Measurements from ENCODE around the gene ACHE. TPM values are rescaled to one million over a fixed set of nuclear protein-coding genes. Genes with fewer than 3 reads are reported as not detected.
"Not testable (repeated sequence)": the region's sequence is repeated elsewhere in the genome, so short reads cannot be mapped to it uniquely, and the experiment has no call there.

Gene ACHE
- polyA plus RNA-seq, 1 donor, result 7.4 TPM

- H3K4me1 ChIP-seq (ENCODE audit: control insufficient read depth, insufficient read depth, low read length); H3K9me3 ChIP-seq (ENCODE audit: control insufficient read depth, low read depth, low read length); DNase-seq; H3K27me3 ChIP-seq (ENCODE audit: control insufficient read depth, insufficient read depth, low read length); H3K27ac ChIP-seq (ENCODE audit: low read length); H3K4me3 ChIP-seq (ENCODE audit: low read length); H3K36me3 ChIP-seq (ENCODE audit: control insufficient read depth, insufficient read depth, low read length): not testable (repeated sequence)
- no CpG with 5 or more reads among the region's 9 CpGs for WGBS (ENCODE audit: insufficient coverage, low lambda C conversion rate)
Measured at GRCh38 chr7:100919779-100920437, 24.2 kb upstream of the ACHE start.

- not testable (repeated sequence) for H3K36me3 ChIP-seq (ENCODE audit: control insufficient read depth, insufficient read depth, low read length); H3K9me3 ChIP-seq (ENCODE audit: control insufficient read depth, low read depth, low read length); H3K4me3 ChIP-seq (ENCODE audit: low read length); H3K27ac ChIP-seq (ENCODE audit: low read length); DNase-seq; H3K4me1 ChIP-seq (ENCODE audit: control insufficient read depth, insufficient read depth, low read length); H3K27me3 ChIP-seq (ENCODE audit: control insufficient read depth, insufficient read depth, low read length)
- WGBS (ENCODE audit: insufficient coverage, low lambda C conversion rate), result no CpG with 5 or more reads among the region's 5 CpGs
Measured at GRCh38 chr7:100919335-100919734, 23.6 kb upstream of the ACHE start.

GRCh38 chr7:100914879-100915447 is 19.3 kb upstream of the ACHE start:
- no peaks in the 10 kb centered on the region for H3K36me3 ChIP-seq (ENCODE audit: control insufficient read depth, insufficient read depth, low read length)
- H3K27ac ChIP-seq (ENCODE audit: low read length), result no peak overlapping the region
- no peak for DNase-seq
- no peaks in the 10 kb centered on the region for H3K27me3 ChIP-seq (ENCODE audit: control insufficient read depth, insufficient read depth, low read length)
- no peak overlapping the region for H3K4me3 ChIP-seq (ENCODE audit: low read length)
- no CpG with 5 or more reads among the region's 8 CpGs for WGBS (ENCODE audit: insufficient coverage, low lambda C conversion rate)
- H3K9me3 ChIP-seq (ENCODE audit: control insufficient read depth, low read depth, low read length), result no peaks in the 10 kb centered on the region
- H3K4me1 ChIP-seq (ENCODE audit: control insufficient read depth, insufficient read depth, low read length), result peaks cover 27% of the 10 kb centered on the region

- H3K4me1 ChIP-seq (ENCODE audit: control insufficient read depth, insufficient read depth, low read length), result peaks cover 27% of the 10 kb centered on the region
- WGBS (ENCODE audit: insufficient coverage, low lambda C conversion rate), result no CpG with 5 or more reads among the region's 15 CpGs
- H3K9me3 ChIP-seq (ENCODE audit: control insufficient read depth, low read depth, low read length), result no peaks in the 10 kb centered on the region
- H3K4me3 ChIP-seq (ENCODE audit: low read length), result no peak overlapping the region
- H3K36me3 ChIP-seq (ENCODE audit: control insufficient read depth, insufficient read depth, low read length), result no peaks in the 10 kb centered on the region
- peak overlapping the region; percentile 2 for H3K27ac ChIP-seq (ENCODE audit: low read length)
- DNase-seq, result peak; percentile 41 to 72
- H3K27me3 ChIP-seq (ENCODE audit: control insufficient read depth, insufficient read depth, low read length), result no peaks in the 10 kb centered on the region
Measured at GRCh38 chr7:100914208-100914878, 18.7 kb upstream of the ACHE start.

- H3K36me3 ChIP-seq (ENCODE audit: control insufficient read depth, insufficient read depth, low read length), result no peaks in the 10 kb centered on the region
- no peak for DNase-seq
- no peaks in the 10 kb centered on the region for H3K27me3 ChIP-seq (ENCODE audit: control insufficient read depth, insufficient read depth, low read length)
- no peak overlapping the region for H3K4me3 ChIP-seq (ENCODE audit: low read length)
- WGBS (ENCODE audit: insufficient coverage, low lambda C conversion rate), result no CpG with 5 or more reads among the region's 3 CpGs
- peak overlapping the region; percentile 99 for H3K27ac ChIP-seq (ENCODE audit: low read length)
- peaks cover 24% of the 10 kb centered on the region for H3K4me1 ChIP-seq (ENCODE audit: control insufficient read depth, insufficient read depth, low read length)
- no peaks in the 10 kb centered on the region for H3K9me3 ChIP-seq (ENCODE audit: control insufficient read depth, low read depth, low read length)
Measured at GRCh38 chr7:100911484-100911883, 15.8 kb upstream of the ACHE start.

- H3K27ac ChIP-seq (ENCODE audit: low read length), result peak overlapping the region; percentile 99
- not testable (repeated sequence) for H3K4me3 ChIP-seq (ENCODE audit: low read length)
Measured at GRCh38 chr7:100910443-100910842, 14.8 kb upstream of the ACHE start.

GRCh38 chr7:100908512-100908911 is 12.8 kb upstream of the ACHE start:
- H3K4me3 ChIP-seq (ENCODE audit: low read length), result no peak overlapping the region
- peaks cover 12% of the 10 kb centered on the region for H3K4me1 ChIP-seq (ENCODE audit: control insufficient read depth, insufficient read depth, low read length)
- DNase-seq, result no peak
- no peaks in the 10 kb centered on the region for H3K27me3 ChIP-seq (ENCODE audit: control insufficient read depth, insufficient read depth, low read length)
- no peaks in the 10 kb centered on the region for H3K9me3 ChIP-seq (ENCODE audit: control insufficient read depth, low read depth, low read length)
- H3K27ac ChIP-seq (ENCODE audit: low read length), result no peak overlapping the region
- no peaks in the 10 kb centered on the region for H3K36me3 ChIP-seq (ENCODE audit: control insufficient read depth, insufficient read depth, low read length)
- WGBS (ENCODE audit: insufficient coverage, low lambda C conversion rate), result no CpG with 5 or more reads among the region's 5 CpGs

More at GRCh38 chr7:100910443-100910842, 14.8 kb upstream of the ACHE start:
- H3K4me1 ChIP-seq (ENCODE audit: control insufficient read depth, insufficient read depth, low read length), result peaks cover 24% of the 10 kb centered on the region
- H3K9me3 ChIP-seq (ENCODE audit: control insufficient read depth, low read depth, low read length); H3K27me3 ChIP-seq (ENCODE audit: control insufficient read depth, insufficient read depth, low read length); H3K36me3 ChIP-seq (ENCODE audit: control insufficient read depth, insufficient read depth, low read length): not testable (repeated sequence)
- WGBS (ENCODE audit: insufficient coverage, low lambda C conversion rate), result no CpG with 5 or more reads among the region's 7 CpGs
- DNase-seq, result peak; percentile 58 to 67

GRCh38 chr7:100902638-100903037 is 7.0 kb upstream of the ACHE start:
- no peaks in the 10 kb centered on the region for H3K27me3 ChIP-seq (ENCODE audit: control insufficient read depth, insufficient read depth, low read length)
- WGBS (ENCODE audit: insufficient coverage, low lambda C conversion rate), result no CpG with 5 or more reads among the region's 7 CpGs

GRCh38 chr7:100901921-100902332 is 6.2 kb upstream of the ACHE start:
- no peaks in the 10 kb centered on the region for H3K9me3 ChIP-seq (ENCODE audit: control insufficient read depth, low read depth, low read length)
- peak; percentile 95 to 98 for DNase-seq
- H3K4me1 ChIP-seq (ENCODE audit: control insufficient read depth, insufficient read depth, low read length), result peaks cover 25% of the 10 kb centered on the region
- H3K4me3 ChIP-seq (ENCODE audit: low read length), result no peak overlapping the region
- WGBS (ENCODE audit: insufficient coverage, low lambda C conversion rate), result no CpG with 5 or more reads among the region's 5 CpGs
- H3K36me3 ChIP-seq (ENCODE audit: control insufficient read depth, insufficient read depth, low read length), result no peaks in the 10 kb centered on the region
- peak overlapping the region; percentile 88 for H3K27ac ChIP-seq (ENCODE audit: low read length)
- H3K27me3 ChIP-seq (ENCODE audit: control insufficient read depth, insufficient read depth, low read length), result peaks cover 4% of the 10 kb centered on the region

More at GRCh38 chr7:100902638-100903037, 7.0 kb upstream of the ACHE start:
- H3K4me1 ChIP-seq (ENCODE audit: control insufficient read depth, insufficient read depth, low read length), result peaks cover 19% of the 10 kb centered on the region
- H3K27ac ChIP-seq (ENCODE audit: low read length), result peak overlapping the region; percentile 88
- no peaks in the 10 kb centered on the region for H3K9me3 ChIP-seq (ENCODE audit: control insufficient read depth, low read depth, low read length)
- no peak overlapping the region for H3K4me3 ChIP-seq (ENCODE audit: low read length)
- no peak for DNase-seq
- H3K36me3 ChIP-seq (ENCODE audit: control insufficient read depth, insufficient read depth, low read length), result no peaks in the 10 kb centered on the region

GRCh38 chr7:100900978-100901377 is 5.3 kb upstream of the ACHE start:
- Histone ChIP-seq H3K36me3 (ENCODE audit: control insufficient read depth, insufficient read depth, low read length) (no peaks in the 10 kb centered on the region), H3K9me3 (ENCODE audit: control insufficient read depth, low read depth, low read length) (peaks cover 6% of the 10 kb centered on the region), H3K27ac (ENCODE audit: low read length) (peak overlapping the region; percentile 2), H3K4me3 (ENCODE audit: low read length) (no peak overlapping the region), H3K4me1 (ENCODE audit: control insufficient read depth, insufficient read depth, low read length) (peaks cover 32% of the 10 kb centered on the region), H3K27me3 (ENCODE audit: control insufficient read depth, insufficient read depth, low read length) (peaks cover 12% of the 10 kb centered on the region)
- DNase-seq, result no peak
- WGBS (ENCODE audit: insufficient coverage, low lambda C conversion rate), result 100% methylated on average over 1 of the region's 2 CpGs
